Neural cell (in vitro differentiated cells): ENCODE data around the gene RFWD3. TPM values are rescaled to one million over a fixed set of nuclear protein-coding genes. Genes with fewer than 3 reads are reported as not detected.

Source experiments
- H2AFZ ChIP-seq: fragments of 200-600, 300-800 bp; sonication (generic), shearing (Covaris generic); 2 replicates; pipeline ENCODE4 v1.6.0; 2014; ENCODE audit warnings: low read depth, mild to moderate bottlenecking, antibody characterized with exemption, low read length, moderate library complexity
- H3F3A ChIP-seq: fragments of 200-600 bp; shearing (Covaris generic); 2 replicates; pipeline ENCODE4 v1.6.1; 2016; ENCODE audit warnings: mild to moderate bottlenecking, moderate library complexity, mixed read lengths, antibody characterized with exemption, low read length; ENCODE audit not compliant: insufficient read depth, poor library complexity, severe bottlenecking
- H3K27ac ChIP-seq: fragments of 200-600, 300-800 bp; sonication (generic), shearing (Covaris generic); 2 replicates; pipeline ENCODE4 v1.5.1; 2014; ENCODE audit warnings: mild to moderate bottlenecking, low read length, moderate library complexity
- H3K27me3 ChIP-seq: fragments of 300-800, 200-600 bp; sonication (generic), shearing (Covaris generic); 2 replicates; pipeline ENCODE4 v1.6.0; 2014; ENCODE audit warnings: mild to moderate bottlenecking, low read depth, low read length, moderate library complexity; ENCODE audit not compliant: insufficient read depth
- H3K36me3 ChIP-seq: fragments of 300-800, 200-600 bp; sonication (generic), shearing (Covaris generic); 2 replicates; pipeline ENCODE4 v1.5.1; 2014; ENCODE audit warnings: mild to moderate bottlenecking, antibody characterized with exemption, low read length, moderate library complexity; ENCODE audit not compliant: insufficient read depth
- H3K4me2 ChIP-seq: fragments of 300-800, 200-600 bp; sonication (generic), shearing (Covaris generic); 2 replicates; pipeline ENCODE4 v1.6.0; 2014; ENCODE audit warnings: mild to moderate bottlenecking, low read length
- H3K4me3 ChIP-seq: fragments of 300-800, 200-600 bp; sonication (generic), shearing (Covaris generic); 2 replicates; pipeline ENCODE4 v1.5.1; 2014; ENCODE audit warnings: mild to moderate bottlenecking, low read length, moderate library complexity
- H3K79me2 ChIP-seq: fragments of 200-600 bp; shearing (Covaris generic); replicated peaks from 2 replicates; pipeline ENCODE4 v1.6.0; 2014; ENCODE audit warnings: mild to moderate bottlenecking, low read length, moderate library complexity; ENCODE audit not compliant: insufficient read depth
- H3K9ac ChIP-seq: fragments of 300-800, 200-600 bp; sonication (generic), shearing (Covaris generic); 2 replicates; pipeline ENCODE4 v1.6.1; 2016; ENCODE audit warnings: mild to moderate bottlenecking, low read length, mixed read lengths
- H3K9me2 ChIP-seq: fragments of 200-600 bp; shearing (Covaris generic); 2 replicates; pipeline ENCODE4 v1.6.1; 2016; ENCODE audit warnings: mild to moderate bottlenecking, low read length, mixed read lengths; ENCODE audit not compliant: insufficient read depth
- H3K9me3 ChIP-seq: fragments of 200-600, 300-800 bp; sonication (generic), shearing (Covaris generic); 2 replicates; pipeline ENCODE4 v1.6.1; 2016; ENCODE audit warnings: mild to moderate bottlenecking, mixed run types, low read length, moderate library complexity, mixed read lengths
- H4K20me1 ChIP-seq: fragments of 200-600 bp; shearing (Covaris generic); 2 replicates; pipeline ENCODE4 v1.6.1; 2016; ENCODE audit warnings: mild to moderate bottlenecking, mixed run types; ENCODE audit not compliant: insufficient read depth
- EP300 ChIP-seq: fragments of 450-650 bp; conservative IDR thresholded peaks from 2 replicates; pipeline ENCODE4 v1.6.1; 2014; ENCODE audit warnings: antibody characterized with exemption, mild to moderate bottlenecking, moderate library complexity; ENCODE audit not compliant: poor library complexity, severe bottlenecking
- EZH2 ChIP-seq: fragments of 200-600, 300-800 bp; shearing (Covaris generic), sonication (generic); IDR thresholded peaks from 2 replicates; pipeline ENCODE4 v1.6.1; 2014; ENCODE audit warnings: antibody characterized with exemption, low read length, borderline replicate concordance, mild to moderate bottlenecking; ENCODE audit not compliant: insufficient read depth, poor library complexity, severe bottlenecking
- MXI1 ChIP-seq: fragments of 450-650 bp; conservative IDR thresholded peaks from 2 replicates; pipeline ENCODE4 v1.6.1; 2014; ENCODE audit warnings: antibody characterized with exemption, mild to moderate bottlenecking; ENCODE audit not compliant: poor library complexity, severe bottlenecking
- POLR2AphosphoS5 ChIP-seq: IDR thresholded peaks from 2 replicates; pipeline ENCODE4 v1.6.1; 2012
- RAD21 ChIP-seq: fragments of 450-650 bp; conservative IDR thresholded peaks from 2 replicates; pipeline ENCODE4 v1.6.1; 2014; ENCODE audit warnings: antibody characterized with exemption, mild to moderate bottlenecking, moderate library complexity
- SMC3 ChIP-seq: fragments of 450-650 bp; conservative IDR thresholded peaks from 2 replicates; pipeline ENCODE4 v1.6.1; 2014; ENCODE audit warnings: antibody characterized with exemption, mild to moderate bottlenecking, moderate library complexity; ENCODE audit not compliant: poor library complexity
- TAF1 ChIP-seq: IDR thresholded peaks from 2 replicates; pipeline ENCODE4 v1.6.1; 2012; ENCODE audit warnings: low read depth
- polyA plus RNA-seq: library from polyadenylated mRNA; depleted of rRNA; stranded (reverse); fragments of >200 nt; gene quantifications from 2 replicates; pipeline ENCODE4 v1.2.3, GENCODE V29; 2014
- TF ChIP-seq, protein P1 (sequence below): fragments of 450-650 bp; IDR thresholded peaks from 2 replicates; pipeline ENCODE4 v1.5.1; 2014; ENCODE audit warnings: antibody characterized with exemption, mild to moderate bottlenecking, moderate library complexity; ENCODE audit not compliant: poor library complexity, severe bottlenecking
- TF ChIP-seq, protein P2 (sequence below): IDR thresholded peaks from 2 replicates; pipeline ENCODE4 v1.6.1; 2012; ENCODE audit warnings: borderline replicate concordance

Gene RFWD3
- polyA plus RNA-seq, 1 donor from 2014 or later: 10.7 TPM

DNA sequence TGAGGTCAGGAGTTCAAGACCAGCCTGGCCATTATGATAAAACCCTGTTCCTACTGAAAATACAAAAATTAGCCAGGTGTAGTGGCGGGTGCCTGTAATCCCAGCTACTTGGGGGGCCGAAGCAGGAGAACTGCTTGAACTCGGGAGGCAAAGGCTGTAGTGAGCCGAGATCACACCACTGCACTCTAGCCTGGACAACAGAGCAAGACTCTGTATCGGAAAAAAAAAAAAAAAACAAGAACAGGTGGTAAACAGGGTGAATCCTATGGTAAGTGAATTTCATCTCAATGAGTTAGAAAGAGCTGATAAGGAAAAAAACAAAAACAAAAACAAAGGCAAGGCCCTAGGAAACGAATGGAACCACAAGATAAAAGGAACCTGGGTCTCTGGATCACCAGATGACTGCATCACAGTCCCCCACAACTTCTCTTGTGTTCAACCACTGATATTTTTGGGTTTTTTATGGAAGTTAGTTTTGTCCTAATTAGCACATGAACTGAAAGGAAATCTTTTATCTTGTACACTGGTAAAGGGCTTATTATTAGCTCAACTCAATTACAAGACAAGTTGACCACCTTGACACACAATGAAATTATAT, 80.7 kb downstream of the RFWD3 start:
- H2AFZ ChIP-seq: no peak overlapping the region
- H3K4me3 ChIP-seq: no peak overlapping the region
- peaks cover 44% of the 10 kb centered on the region for H3K79me2 ChIP-seq
- H3K27ac ChIP-seq: no peak overlapping the region
- H3K4me2 ChIP-seq: no peak overlapping the region
- H3K36me3 ChIP-seq: no peaks in the 10 kb centered on the region
- TF ChIP-seq, protein P1, sequence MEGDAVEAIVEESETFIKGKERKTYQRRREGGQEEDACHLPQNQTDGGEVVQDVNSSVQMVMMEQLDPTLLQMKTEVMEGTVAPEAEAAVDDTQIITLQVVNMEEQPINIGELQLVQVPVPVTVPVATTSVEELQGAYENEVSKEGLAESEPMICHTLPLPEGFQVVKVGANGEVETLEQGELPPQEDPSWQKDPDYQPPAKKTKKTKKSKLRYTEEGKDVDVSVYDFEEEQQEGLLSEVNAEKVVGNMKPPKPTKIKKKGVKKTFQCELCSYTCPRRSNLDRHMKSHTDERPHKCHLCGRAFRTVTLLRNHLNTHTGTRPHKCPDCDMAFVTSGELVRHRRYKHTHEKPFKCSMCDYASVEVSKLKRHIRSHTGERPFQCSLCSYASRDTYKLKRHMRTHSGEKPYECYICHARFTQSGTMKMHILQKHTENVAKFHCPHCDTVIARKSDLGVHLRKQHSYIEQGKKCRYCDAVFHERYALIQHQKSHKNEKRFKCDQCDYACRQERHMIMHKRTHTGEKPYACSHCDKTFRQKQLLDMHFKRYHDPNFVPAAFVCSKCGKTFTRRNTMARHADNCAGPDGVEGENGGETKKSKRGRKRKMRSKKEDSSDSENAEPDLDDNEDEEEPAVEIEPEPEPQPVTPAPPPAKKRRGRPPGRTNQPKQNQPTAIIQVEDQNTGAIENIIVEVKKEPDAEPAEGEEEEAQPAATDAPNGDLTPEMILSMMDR: no peak
- TF ChIP-seq, protein P2, sequence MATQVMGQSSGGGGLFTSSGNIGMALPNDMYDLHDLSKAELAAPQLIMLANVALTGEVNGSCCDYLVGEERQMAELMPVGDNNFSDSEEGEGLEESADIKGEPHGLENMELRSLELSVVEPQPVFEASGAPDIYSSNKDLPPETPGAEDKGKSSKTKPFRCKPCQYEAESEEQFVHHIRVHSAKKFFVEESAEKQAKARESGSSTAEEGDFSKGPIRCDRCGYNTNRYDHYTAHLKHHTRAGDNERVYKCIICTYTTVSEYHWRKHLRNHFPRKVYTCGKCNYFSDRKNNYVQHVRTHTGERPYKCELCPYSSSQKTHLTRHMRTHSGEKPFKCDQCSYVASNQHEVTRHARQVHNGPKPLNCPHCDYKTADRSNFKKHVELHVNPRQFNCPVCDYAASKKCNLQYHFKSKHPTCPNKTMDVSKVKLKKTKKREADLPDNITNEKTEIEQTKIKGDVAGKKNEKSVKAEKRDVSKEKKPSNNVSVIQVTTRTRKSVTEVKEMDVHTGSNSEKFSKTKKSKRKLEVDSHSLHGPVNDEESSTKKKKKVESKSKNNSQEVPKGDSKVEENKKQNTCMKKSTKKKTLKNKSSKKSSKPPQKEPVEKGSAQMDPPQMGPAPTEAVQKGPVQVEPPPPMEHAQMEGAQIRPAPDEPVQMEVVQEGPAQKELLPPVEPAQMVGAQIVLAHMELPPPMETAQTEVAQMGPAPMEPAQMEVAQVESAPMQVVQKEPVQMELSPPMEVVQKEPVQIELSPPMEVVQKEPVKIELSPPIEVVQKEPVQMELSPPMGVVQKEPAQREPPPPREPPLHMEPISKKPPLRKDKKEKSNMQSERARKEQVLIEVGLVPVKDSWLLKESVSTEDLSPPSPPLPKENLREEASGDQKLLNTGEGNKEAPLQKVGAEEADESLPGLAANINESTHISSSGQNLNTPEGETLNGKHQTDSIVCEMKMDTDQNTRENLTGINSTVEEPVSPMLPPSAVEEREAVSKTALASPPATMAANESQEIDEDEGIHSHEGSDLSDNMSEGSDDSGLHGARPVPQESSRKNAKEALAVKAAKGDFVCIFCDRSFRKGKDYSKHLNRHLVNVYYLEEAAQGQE: no peak
- TF ChIP-seq TAF1 (no peak), MXI1 (no peak), SMC3 (no peak), POLR2AphosphoS5 (no peak), RAD21 (no peak), EZH2 (no peak), EP300 (no peak)
- no peaks in the 10 kb centered on the region for H3F3A ChIP-seq
- no peaks in the 10 kb centered on the region for H3K9me2 ChIP-seq
- no peaks in the 10 kb centered on the region for H4K20me1 ChIP-seq
- H3K9ac ChIP-seq: no peak overlapping the region
- H3K9me3 ChIP-seq: no peaks in the 10 kb centered on the region
- no peaks in the 10 kb centered on the region for H3K27me3 ChIP-seq

DNA sequence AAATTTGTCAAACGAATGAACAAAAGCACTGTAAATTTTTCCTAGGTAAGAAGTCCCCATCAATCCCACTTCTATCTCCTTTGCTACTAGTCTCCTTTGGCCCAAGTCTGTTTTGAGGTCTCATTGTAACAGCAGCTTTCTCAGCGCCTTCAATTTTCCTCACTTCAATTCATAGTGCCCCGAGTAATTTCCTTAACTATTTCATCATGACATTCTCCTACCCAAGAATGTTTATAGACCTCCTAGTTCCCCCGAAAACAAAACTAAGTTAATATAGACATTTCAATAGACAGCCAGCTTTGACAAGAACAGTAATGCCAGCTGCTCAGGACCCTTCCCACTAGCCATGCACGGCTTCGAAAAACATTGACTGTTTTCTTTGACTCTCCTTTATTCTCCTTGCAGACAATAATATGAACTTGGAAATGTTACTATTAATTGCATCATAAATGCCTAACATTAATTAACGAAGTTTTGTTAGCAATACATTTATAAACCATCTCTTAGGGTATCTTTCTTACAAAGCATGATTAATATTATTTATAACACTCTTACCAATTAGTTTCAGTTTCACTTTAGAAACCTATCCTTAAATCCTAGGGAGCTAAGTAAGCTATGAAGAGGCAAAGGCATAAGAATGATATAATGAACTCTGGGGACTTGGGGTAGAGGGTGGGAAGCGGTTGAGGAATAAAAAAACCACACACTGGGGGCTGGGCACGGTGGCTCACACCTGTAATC, 82.6 kb downstream of the RFWD3 start:
- peaks cover 45% of the 10 kb centered on the region for H3K79me2 ChIP-seq
- H3K36me3 ChIP-seq: no peaks in the 10 kb centered on the region
- no peaks in the 10 kb centered on the region for H3K27me3 ChIP-seq
- no peak overlapping the region for H3K27ac ChIP-seq
- no peak overlapping the region for H3K4me2 ChIP-seq
- H3K9me3 ChIP-seq: no peaks in the 10 kb centered on the region
- H4K20me1 ChIP-seq: no peaks in the 10 kb centered on the region
- TF ChIP-seq TAF1: no peak
- no peak for TF ChIP-seq EZH2
- TF ChIP-seq, protein P2: no peak
- TF ChIP-seq SMC3: no peak
- TF ChIP-seq, protein P1: no peak
- TF ChIP-seq POLR2AphosphoS5: no peak
- no peak for TF ChIP-seq EP300
- no peak for TF ChIP-seq MXI1
- no peak for TF ChIP-seq RAD21
- H3K9me2 ChIP-seq: no peaks in the 10 kb centered on the region
- H3F3A ChIP-seq: no peaks in the 10 kb centered on the region
- H3K4me3 ChIP-seq: no peak overlapping the region
- H2AFZ ChIP-seq: no peak overlapping the region
- no peak overlapping the region for H3K9ac ChIP-seq
